ENCODE results near the gene DEPDC5. TPM values are rescaled to one million over a fixed set of nuclear protein-coding genes. Genes with fewer than 3 reads are reported as not detected.
A peak's percentile ranks its signal among the peaks of the same experiment; 100 is the strongest.

Gene DEPDC5
- total RNA-seq, 1 experiment from 2014 or later: 13.3 TPM

GRCh38 chr22:31940506-31940905 lies 186.7 kb downstream of the DEPDC5 start:
- H3K27me3 Mint-ChIP-seq (ENCODE audit: insufficient read depth, unreplicated experiment): no peaks in the 10 kb centered on the region
- no peaks in the 10 kb centered on the region for H3K4me1 Mint-ChIP-seq (ENCODE audit: insufficient read depth, unreplicated experiment)
- CTCF ChIA-PET: interaction anchor here (1.4 kb wide), 1 partner anchor 275 kb away, joined by 7 read pairs; no protein-coding TSS in a partner anchor
- H3K4me3 Mint-ChIP-seq (ENCODE audit: unreplicated experiment): no peak overlapping the region
- no TSS peak for BruUV-seq (replicated peaks)
- H3K27ac Mint-ChIP-seq (ENCODE audit: low read depth, unreplicated experiment): no peak overlapping the region
- POLR2A ChIA-PET: no interaction called here
- intact Hi-C loops (cut with micrococcal nuclease): no loop called here
- H3K36me3 Mint-ChIP-seq (ENCODE audit: insufficient read depth, unreplicated experiment): no peaks in the 10 kb centered on the region
- H3K9me3 Mint-ChIP-seq (ENCODE audit: unreplicated experiment): no peaks in the 10 kb centered on the region
- no peak for DNase-seq (ENCODE audit: unreplicated experiment)
- TF ChIP-seq CTCF (IDR thresholded peaks at IDR 0.05; ENCODE audit: unreplicated experiment): no peak

GRCh38 chr22:31942091-31942490 lies 188.3 kb downstream of the DEPDC5 start:
- Mint-ChIP-seq H3K27me3 (ENCODE audit: insufficient read depth, unreplicated experiment) (no peaks in the 10 kb centered on the region), H3K4me1 (ENCODE audit: insufficient read depth, unreplicated experiment) (peaks cover 2% of the 10 kb centered on the region), H3K9me3 (ENCODE audit: unreplicated experiment) (no peaks in the 10 kb centered on the region), H3K4me3 (ENCODE audit: unreplicated experiment) (no peak overlapping the region), H3K27ac (ENCODE audit: low read depth, unreplicated experiment) (no peak overlapping the region), H3K36me3 (ENCODE audit: insufficient read depth, unreplicated experiment) (peaks cover under 1% of the 10 kb centered on the region)
- TF ChIP-seq CTCF (IDR thresholded peaks at IDR 0.05; ENCODE audit: unreplicated experiment): no peak
- BruUV-seq (replicated peaks): no TSS peak
- intact Hi-C loops (cut with micrococcal nuclease): no loop called here
- CTCF ChIA-PET: interaction anchor here (1.0 to 1.4 kb wide), 3 partner anchors 24 to 276 kb away, joined by 3 to 7 read pairs (median 3); no protein-coding TSS in a partner anchor
- DNase-seq (ENCODE audit: unreplicated experiment): no peak
- POLR2A ChIA-PET: interaction anchor here (2.0 kb wide), 1 partner anchor 11 kb away, joined by 7 read pairs; no protein-coding TSS in a partner anchor

GRCh38 chr22:31943206-31943977 lies 189.6 kb downstream of the DEPDC5 start:
- Mint-ChIP-seq H3K36me3 (ENCODE audit: insufficient read depth, unreplicated experiment) (peaks cover 6% of the 10 kb centered on the region), H3K9me3 (ENCODE audit: unreplicated experiment) (no peaks in the 10 kb centered on the region), H3K4me3 (ENCODE audit: unreplicated experiment) (no peak overlapping the region), H3K4me1 (ENCODE audit: insufficient read depth, unreplicated experiment) (peaks cover 6% of the 10 kb centered on the region), H3K27ac (ENCODE audit: low read depth, unreplicated experiment) (peak overlapping the region; percentile 55), H3K27me3 (ENCODE audit: insufficient read depth, unreplicated experiment) (no peaks in the 10 kb centered on the region)
- TF ChIP-seq CTCF (IDR thresholded peaks at IDR 0.05; ENCODE audit: unreplicated experiment): no peak
- no peak for DNase-seq (ENCODE audit: unreplicated experiment)
- BruUV-seq (replicated peaks): TSS peak; percentile 84
- intact Hi-C loops (cut with micrococcal nuclease): no loop called here
- ChIA-PET CTCF (interaction anchor here (1.3 kb wide), 1 partner anchor 25 kb away, joined by 3 read pairs; no protein-coding TSS in a partner anchor), POLR2A (interaction anchor here (0.6 to 2.0 kb wide), 5 partner anchors 10 to 313 kb away, joined by 3 to 7 read pairs (median 3); no protein-coding TSS in a partner anchor)

GRCh38 chr22:31943978-31944699 lies 190.3 kb downstream of the DEPDC5 start, which contains the start of gene YWHAH:
YWHAH (plus strand) TSS chr22:31944535; CDS start chr22:31944734, 199 bp downstream.
- Mint-ChIP-seq H3K36me3 (ENCODE audit: insufficient read depth, unreplicated experiment) (peaks cover 7% of the 10 kb centered on the region), H3K27ac (ENCODE audit: low read depth, unreplicated experiment) (peak within 1 kb of the TSS; percentile 55), H3K9me3 (ENCODE audit: unreplicated experiment) (no peaks in the 10 kb centered on the region), H3K27me3 (ENCODE audit: insufficient read depth, unreplicated experiment) (no peaks in the 10 kb centered on the region), H3K4me3 (ENCODE audit: unreplicated experiment) (no peak within 1 kb of the TSS), H3K4me1 (ENCODE audit: insufficient read depth, unreplicated experiment) (peaks cover 6% of the 10 kb centered on the region)
- ChIA-PET POLR2A (interaction anchor here (1.3 to 3.5 kb wide), 5 partner anchors 9 to 296 kb away, joined by 3 to 31 read pairs (median 4); partner anchors contain the start of gene PISD), CTCF (interaction anchor here (1.1 kb wide), 1 partner anchor 135 kb away, joined by 3 read pairs; no protein-coding TSS in a partner anchor)
- intact Hi-C loops (cut with micrococcal nuclease): no loop called here
- BruUV-seq (replicated peaks): no TSS peak
- DNase-seq (ENCODE audit: unreplicated experiment): peak; percentile 92
- no peak for TF ChIP-seq CTCF (IDR thresholded peaks at IDR 0.05; ENCODE audit: unreplicated experiment)

Data from MCF 10A (cell line).